ENCODE data around the gene TRIP10.

TRIP10 gene

DNA sequence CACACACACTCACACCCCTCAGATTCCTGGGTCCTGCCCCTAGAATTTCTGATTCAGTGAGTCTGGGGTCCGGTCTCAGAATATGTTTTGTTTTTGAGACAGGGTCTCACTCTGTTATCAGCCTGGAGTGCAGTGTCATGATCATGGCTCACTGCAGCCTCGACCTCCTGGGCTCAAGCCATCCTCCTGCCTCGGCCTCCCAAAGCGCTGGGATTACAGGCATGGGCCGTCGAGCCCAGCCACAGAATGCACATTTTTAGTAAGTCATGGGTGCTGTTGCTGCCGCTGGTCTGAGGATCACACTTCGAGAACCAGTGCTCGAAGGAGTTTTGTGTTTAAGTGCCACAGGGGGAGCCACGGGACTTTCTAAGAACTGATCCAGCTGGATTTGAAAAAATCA, 47.5 kb upstream of the TRIP10 start:
- no peaks in the 10 kb centered on the region for H3K9me2 ChIP-seq (replicated peaks; ENCODE audit: insufficient read depth, low read length)
- H4K20me1 ChIP-seq (ENCODE audit: insufficient read depth, low read length), result no peaks in the 10 kb centered on the region
- no peaks in the 10 kb centered on the region for H3K9me3 ChIP-seq (replicated peaks; ENCODE audit: insufficient read depth, low read length)
- DNase-seq, result no peak
- peaks cover 65% of the 10 kb centered on the region for H3K27me3 ChIP-seq (replicated peaks; ENCODE audit: insufficient read depth, low read length)
- H3K4me3 ChIP-seq (ENCODE audit: low read length), result no peak overlapping the region
- H3K79me2 ChIP-seq (ENCODE audit: low read length), result no peaks in the 10 kb centered on the region
- no peaks in the 10 kb centered on the region for H3K36me3 ChIP-seq (replicated peaks; ENCODE audit: insufficient read depth, low read length)
- H3F3A ChIP-seq (ENCODE audit: insufficient read depth, low read length), result no peaks in the 10 kb centered on the region
- H3K9ac ChIP-seq (ENCODE audit: low read length), result no peak overlapping the region
- no peaks in the 10 kb centered on the region for H3K4me1 ChIP-seq (ENCODE audit: low read length)
- no peak overlapping the region for H2AFZ ChIP-seq (ENCODE audit: low read length)
- no peak overlapping the region for H3K4me2 ChIP-seq (ENCODE audit: low read depth, low read length)
- TF ChIP-seq EZH2phosphoT487 (IDR thresholded peaks at IDR 0.05; ENCODE audit: low read length), result no peak
- TF ChIP-seq, protein P1, sequence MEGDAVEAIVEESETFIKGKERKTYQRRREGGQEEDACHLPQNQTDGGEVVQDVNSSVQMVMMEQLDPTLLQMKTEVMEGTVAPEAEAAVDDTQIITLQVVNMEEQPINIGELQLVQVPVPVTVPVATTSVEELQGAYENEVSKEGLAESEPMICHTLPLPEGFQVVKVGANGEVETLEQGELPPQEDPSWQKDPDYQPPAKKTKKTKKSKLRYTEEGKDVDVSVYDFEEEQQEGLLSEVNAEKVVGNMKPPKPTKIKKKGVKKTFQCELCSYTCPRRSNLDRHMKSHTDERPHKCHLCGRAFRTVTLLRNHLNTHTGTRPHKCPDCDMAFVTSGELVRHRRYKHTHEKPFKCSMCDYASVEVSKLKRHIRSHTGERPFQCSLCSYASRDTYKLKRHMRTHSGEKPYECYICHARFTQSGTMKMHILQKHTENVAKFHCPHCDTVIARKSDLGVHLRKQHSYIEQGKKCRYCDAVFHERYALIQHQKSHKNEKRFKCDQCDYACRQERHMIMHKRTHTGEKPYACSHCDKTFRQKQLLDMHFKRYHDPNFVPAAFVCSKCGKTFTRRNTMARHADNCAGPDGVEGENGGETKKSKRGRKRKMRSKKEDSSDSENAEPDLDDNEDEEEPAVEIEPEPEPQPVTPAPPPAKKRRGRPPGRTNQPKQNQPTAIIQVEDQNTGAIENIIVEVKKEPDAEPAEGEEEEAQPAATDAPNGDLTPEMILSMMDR (IDR thresholded peaks at IDR 0.05; ENCODE audit: low read length), result no peak
- no peak for TF ChIP-seq EZH2 (optimal IDR thresholded peaks at IDR 0.05; ENCODE audit: low read depth, low read length)
- no peak overlapping the region for H3K27ac ChIP-seq (ENCODE audit: low read length)

DNA sequence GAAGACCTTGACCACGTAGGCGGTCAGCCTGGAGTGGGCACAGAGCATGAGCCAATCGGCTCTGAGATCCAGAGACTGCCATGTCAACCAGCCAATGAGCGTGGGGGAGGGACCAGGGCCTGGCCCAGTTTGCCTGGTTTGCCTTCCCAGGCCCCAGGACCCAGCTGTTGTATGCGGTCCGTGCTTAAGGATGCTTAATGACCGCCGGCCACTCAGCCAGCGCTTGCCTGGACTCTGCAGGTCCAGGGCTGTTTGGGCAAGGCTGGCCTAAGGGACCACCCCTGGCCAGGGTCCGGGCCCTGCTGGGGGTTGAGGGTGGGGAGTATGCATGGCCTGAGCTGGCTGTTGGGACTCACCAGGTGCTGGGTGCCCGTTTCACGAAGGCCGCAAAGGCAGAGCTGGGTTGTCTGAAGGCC, 46.4 kb upstream of the TRIP10 start:
- DNase-seq, result no peak
- Histone ChIP-seq H3K9me3 (replicated peaks; ENCODE audit: insufficient read depth, low read length) (no peaks in the 10 kb centered on the region), H3K36me3 (replicated peaks; ENCODE audit: insufficient read depth, low read length) (no peaks in the 10 kb centered on the region)

DNA sequence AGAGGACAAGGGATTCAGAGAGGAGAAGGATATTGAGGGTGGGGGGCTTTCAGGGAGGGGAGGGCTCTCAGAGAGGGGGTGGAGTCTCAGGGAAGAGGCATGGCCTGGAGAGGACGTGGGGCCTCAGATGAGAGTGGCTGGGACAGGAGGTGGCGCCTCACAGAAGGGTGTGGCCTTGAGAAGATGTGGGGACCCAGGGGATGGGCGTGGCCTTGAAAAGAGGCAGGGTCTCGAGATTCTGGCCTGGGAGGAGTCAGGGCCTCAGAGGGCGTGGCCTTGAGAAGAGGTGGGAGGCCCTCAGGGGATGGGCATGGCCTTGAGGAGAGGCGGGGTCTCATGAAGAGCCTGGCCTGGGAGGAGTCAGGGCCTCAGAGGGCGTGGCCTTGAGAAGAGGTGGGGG, 45.8 kb upstream of the TRIP10 start:
- Histone ChIP-seq H2AFZ (ENCODE audit: low read length) (no peak overlapping the region), H3K9ac (ENCODE audit: low read length) (no peak overlapping the region), H3K79me2 (ENCODE audit: low read length) (no peaks in the 10 kb centered on the region), H3K27ac (ENCODE audit: low read length) (no peak overlapping the region), H3F3A (ENCODE audit: insufficient read depth, low read length) (no peaks in the 10 kb centered on the region), H3K4me3 (ENCODE audit: low read length) (no peak overlapping the region), H3K4me2 (ENCODE audit: low read depth, low read length) (no peak overlapping the region), H3K4me1 (ENCODE audit: low read length) (no peaks in the 10 kb centered on the region), H3K9me2 (replicated peaks; ENCODE audit: insufficient read depth, low read length) (no peaks in the 10 kb centered on the region), H3K9me3 (replicated peaks; ENCODE audit: insufficient read depth, low read length) (no peaks in the 10 kb centered on the region), H3K27me3 (replicated peaks; ENCODE audit: insufficient read depth, low read length) (peaks cover 72% of the 10 kb centered on the region), H3K36me3 (replicated peaks; ENCODE audit: insufficient read depth, low read length) (no peaks in the 10 kb centered on the region), H4K20me1 (ENCODE audit: insufficient read depth, low read length) (no peaks in the 10 kb centered on the region)
- DNase-seq, result no peak
- TF ChIP-seq EZH2phosphoT487 (IDR thresholded peaks at IDR 0.05; ENCODE audit: low read length), result no peak
- TF ChIP-seq, protein P1 (IDR thresholded peaks at IDR 0.05; ENCODE audit: low read length), result no peak
- TF ChIP-seq EZH2 (optimal IDR thresholded peaks at IDR 0.05; ENCODE audit: low read depth, low read length), result no peak

More for the DNA sequence above, 46.4 kb upstream of the TRIP10 start:
- no peaks in the 10 kb centered on the region for H3K79me2 ChIP-seq (ENCODE audit: low read length)
- TF ChIP-seq EZH2phosphoT487 (IDR thresholded peaks at IDR 0.05; ENCODE audit: low read length), result no peak
- no peak for TF ChIP-seq EZH2 (optimal IDR thresholded peaks at IDR 0.05; ENCODE audit: low read depth, low read length)
- TF ChIP-seq, protein P1 (IDR thresholded peaks at IDR 0.05; ENCODE audit: low read length), result no peak
- H4K20me1 ChIP-seq (ENCODE audit: insufficient read depth, low read length), result no peaks in the 10 kb centered on the region
- peaks cover 67% of the 10 kb centered on the region for H3K27me3 ChIP-seq (replicated peaks; ENCODE audit: insufficient read depth, low read length)
- H2AFZ ChIP-seq (ENCODE audit: low read length), result no peak overlapping the region
- H3K4me3 ChIP-seq (ENCODE audit: low read length), result no peak overlapping the region
- no peak overlapping the region for H3K9ac ChIP-seq (ENCODE audit: low read length)
- no peak overlapping the region for H3K27ac ChIP-seq (ENCODE audit: low read length)
- no peaks in the 10 kb centered on the region for H3K4me1 ChIP-seq (ENCODE audit: low read length)
- H3F3A ChIP-seq (ENCODE audit: insufficient read depth, low read length), result no peaks in the 10 kb centered on the region
- no peak overlapping the region for H3K4me2 ChIP-seq (ENCODE audit: low read depth, low read length)
- H3K9me2 ChIP-seq (replicated peaks; ENCODE audit: insufficient read depth, low read length), result no peaks in the 10 kb centered on the region

Measured in MM.1S (cell line).